B cell (primary cell): ENCODE results near the gene HOOK1. TPM values are rescaled to one million over a fixed set of nuclear protein-coding genes. Genes with fewer than 3 reads are reported as not detected.

Experiments used
- ATAC-seq: fragments of 200-7000 bp; cut with Tn5 transposase; one replicate; pipeline ENCODE4 v1.10.0; 2021; ENCODE audit warnings: low read depth, mild to moderate bottlenecking, moderate number of reproducible peaks, moderate library complexity
- CTCF ChIA-PET: fragments of 350-600 bp; sonication (Branson Sonifier 250); formaldehyde crosslinking; loops from one replicate; lab custom pipeline; 2021; ENCODE audit warnings: antibody characterized with exemption, inconsistent platforms; lab: Charles Lee
- POLR2A ChIA-PET: fragments of 350-600 bp; sonication (Branson Sonifier 250); formaldehyde crosslinking; loops from one replicate; lab custom pipeline; 2021; ENCODE audit warnings: antibody characterized with exemption; lab: Charles Lee
- DNase-seq: peaks from one replicate; pipeline ENCODE4 v3.0.0; 2013
- H2AFZ ChIP-seq: 2 replicates; pipeline ENCODE4 v1.6.1; 2012; ENCODE audit warnings: mild to moderate bottlenecking, low read depth, low read length; ENCODE audit not compliant: insufficient read depth, poor library complexity, severe bottlenecking
- H3K27ac ChIP-seq, 2 donors: 1 replicate in 1 of 2; 2 replicates in 1 of 2; pipeline ENCODE4 v1.5.1; 2012 to 2013; ENCODE audit warnings: low read length in 2 of 2, mild to moderate bottlenecking in 2 of 2, moderate library complexity in 1 of 2
- H3K27me3 ChIP-seq, 4 experiments: fragments of 200-600 bp in 1 of 4; sonication (generic) in 1 of 4; replicated peaks in 1 of 4; 1 replicate in 2 of 4; 2 replicates in 2 of 4; pipeline versions ENCODE4 v1.6.1 to v1.7.0; 2013 to 2016; ENCODE audit warnings: low read length in 3 of 4, mild to moderate bottlenecking in 2 of 4, mixed read lengths in 1 of 4, moderate library complexity in 1 of 4; ENCODE audit not compliant: insufficient read depth in 4 of 4, control insufficient read depth in 3 of 4; ENCODE audit errors: control extremely low read depth in 1 of 4
- H3K36me3 ChIP-seq, 2 experiments: replicated peaks in 1 of 2; 1 replicate in 1 of 2; 2 replicates in 1 of 2; pipeline versions ENCODE4 v1.6.1 to v1.7.1; 2013; ENCODE audit warnings: low read length in 1 of 2; ENCODE audit not compliant: insufficient read depth in 2 of 2, control insufficient read depth in 1 of 2; ENCODE audit errors: control extremely low read depth in 1 of 2, extremely low read depth in 1 of 2
- H3K4me1 ChIP-seq, 2 donors: fragments of 200-600 bp in 1 of 2; sonication (generic) in 1 of 2; 1 replicate in 1 of 2; 2 replicates in 1 of 2; pipeline versions ENCODE4 v1.5.1 to v1.6.1; 2013 to 2017; ENCODE audit warnings: low read length in 2 of 2; ENCODE audit not compliant: control insufficient read depth in 2 of 2, insufficient read depth in 2 of 2
- H3K4me2 ChIP-seq: replicated peaks from 2 replicates; pipeline ENCODE3; 2012; ENCODE audit warnings: mild to moderate bottlenecking, low read depth, low read length; ENCODE audit not compliant: poor library complexity, severe bottlenecking
- H3K4me3 ChIP-seq, 5 experiments: fragments of 200-600 bp in 1 of 5; sonication (generic) in 1 of 5; 1 replicate in 3 of 5; 2 replicates in 2 of 5; pipeline versions ENCODE4 v1.5.1 to v1.7.0; 2011 to 2016; ENCODE audit warnings: low read length in 4 of 5, mild to moderate bottlenecking in 4 of 5, low read depth in 2 of 5, control low read depth in 1 of 5, moderate library complexity in 1 of 5; ENCODE audit not compliant: insufficient read depth in 1 of 5; ENCODE audit errors: control extremely low read depth in 1 of 5, extremely low read depth in 1 of 5
- H3K79me2 ChIP-seq: fragments of 200-600 bp; sonication (generic); one replicate; pipeline ENCODE4 v1.6.0; 2016; ENCODE audit warnings: low read length; ENCODE audit not compliant: control insufficient read depth, insufficient read depth
- H3K9ac ChIP-seq: fragments of 200-600 bp; sonication (generic); 2 replicates; pipeline ENCODE4 v1.6.1; 2017; ENCODE audit warnings: mild to moderate bottlenecking, low read length, moderate library complexity
- H3K9me3 ChIP-seq, 3 donors: one replicate each; pipeline versions ENCODE4 v1.6.1 to v1.7.1; 2013; ENCODE audit warnings: low read length in 2 of 3; ENCODE audit not compliant: control insufficient read depth in 2 of 3, insufficient read depth in 1 of 3; ENCODE audit errors: control extremely low read depth in 1 of 3
- H4K20me1 ChIP-seq: 2 replicates; pipeline ENCODE4 v1.6.0; 2012; ENCODE audit warnings: mild to moderate bottlenecking, low read length; ENCODE audit not compliant: insufficient read depth, control insufficient read depth, poor library complexity, severe bottlenecking
- H3K27ac Mint-ChIP-seq: one replicate; pipeline ENCODE4 v1.8.0; 2021; ENCODE audit warnings: mixed read lengths
- H3K27me3 Mint-ChIP-seq: one replicate; pipeline ENCODE4 v1.8.0; 2021; ENCODE audit warnings: mixed read lengths
- H3K4me1 Mint-ChIP-seq: one replicate; pipeline ENCODE4 v1.8.0; 2021; ENCODE audit warnings: mixed read lengths
- H3K4me3 Mint-ChIP-seq: one replicate; pipeline ENCODE4 v1.8.0; 2021; ENCODE audit warnings: mixed read lengths
- H3K9me3 Mint-ChIP-seq: one replicate; pipeline ENCODE4 v1.8.0; 2022; ENCODE audit warnings: mixed read lengths; ENCODE audit not compliant: insufficient read depth
- EZH2 ChIP-seq: IDR thresholded peaks from 2 replicates; pipeline ENCODE4 v1.6.1; 2012; ENCODE audit warnings: borderline replicate concordance, low read depth, mild to moderate bottlenecking, moderate library complexity, low read length; ENCODE audit not compliant: insufficient read depth, poor library complexity, severe bottlenecking
- WGBS: methylation state at CpG from one replicate; pipeline ENCODE4 v1.1.5; 2013; ENCODE audit warnings: missing lambda C conversion rate; ENCODE audit not compliant: insufficient coverage; 5-methylcytosine and 5-hydroxymethylcytosine counted together
- intact Hi-C: fragments of 100-400 bp; cut with micrococcal nuclease; formaldehyde crosslinking; loops from one replicate; pipeline ENCODE4 v1.10.0; 2022
- polyA plus RNA-seq: library from polyadenylated mRNA; depleted of rRNA; stranded (reverse); fragments of >200 nt; gene quantifications from 2 replicates; pipeline ENCODE4 v1.2.3, GENCODE V29; 2012
- total RNA-seq, 2 donors: library from RNA; stranded (reverse); fragments of 120-200 nt in 1 of 2; gene quantifications; 1 replicate in 1 of 2; 2 replicates in 1 of 2; pipeline versions ENCODE4 v1.2.3 to v1.2.4, GENCODE V29; 2013 to 2022
- TF ChIP-seq, protein P1 (sequence below): fragments of 200-600 bp; IDR thresholded peaks from one replicate; pipeline ENCODE4 v1.8.0; 2022; ENCODE audit warnings: antibody characterized with exemption, mild to moderate bottlenecking

The HOOK1 gene
- total and polyA plus RNA-seq, 2 donors (not counting 1 experiment from before 2014, with no cell fraction given), result 2.0 to 12.0 TPM

GRCh38 chr1:59775480-59775879 lies 39.3 kb upstream of the HOOK1 start:
- no CpG with 5 or more reads among the region's 4 CpGs for WGBS
- no peaks in the 10 kb centered on the region for H3K27me3 ChIP-seq
- H3K27me3 Mint-ChIP-seq, result peaks cover 8% of the 10 kb centered on the region
- H3K9ac ChIP-seq, result no peak overlapping the region
- POLR2A ChIA-PET, result no interaction called here
- DNase-seq, result no peak
- no peak overlapping the region for H3K27ac Mint-ChIP-seq
- no peak overlapping the region for H3K4me3 Mint-ChIP-seq
- CTCF ChIA-PET, result no interaction called here
- no peaks in the 10 kb centered on the region for H3K4me1 Mint-ChIP-seq
- H3K9me3 ChIP-seq, result no peaks in the 10 kb centered on the region
- no peak overlapping the region for H2AFZ ChIP-seq
- H4K20me1 ChIP-seq, result no peaks in the 10 kb centered on the region
- H3K27ac ChIP-seq, result no peak overlapping the region
- no peaks in the 10 kb centered on the region for H3K4me1 ChIP-seq
- H3K36me3 ChIP-seq, result no peaks in the 10 kb centered on the region
- no peaks in the 10 kb centered on the region for H3K9me3 Mint-ChIP-seq
- no peaks in the 10 kb centered on the region for H3K79me2 ChIP-seq
- ATAC-seq, result no peak
- intact Hi-C loops, result no loop called here
- H3K4me3 ChIP-seq, result no peak overlapping the region
- H3K4me2 ChIP-seq, result no peak overlapping the region
- TF ChIP-seq, protein P1, sequence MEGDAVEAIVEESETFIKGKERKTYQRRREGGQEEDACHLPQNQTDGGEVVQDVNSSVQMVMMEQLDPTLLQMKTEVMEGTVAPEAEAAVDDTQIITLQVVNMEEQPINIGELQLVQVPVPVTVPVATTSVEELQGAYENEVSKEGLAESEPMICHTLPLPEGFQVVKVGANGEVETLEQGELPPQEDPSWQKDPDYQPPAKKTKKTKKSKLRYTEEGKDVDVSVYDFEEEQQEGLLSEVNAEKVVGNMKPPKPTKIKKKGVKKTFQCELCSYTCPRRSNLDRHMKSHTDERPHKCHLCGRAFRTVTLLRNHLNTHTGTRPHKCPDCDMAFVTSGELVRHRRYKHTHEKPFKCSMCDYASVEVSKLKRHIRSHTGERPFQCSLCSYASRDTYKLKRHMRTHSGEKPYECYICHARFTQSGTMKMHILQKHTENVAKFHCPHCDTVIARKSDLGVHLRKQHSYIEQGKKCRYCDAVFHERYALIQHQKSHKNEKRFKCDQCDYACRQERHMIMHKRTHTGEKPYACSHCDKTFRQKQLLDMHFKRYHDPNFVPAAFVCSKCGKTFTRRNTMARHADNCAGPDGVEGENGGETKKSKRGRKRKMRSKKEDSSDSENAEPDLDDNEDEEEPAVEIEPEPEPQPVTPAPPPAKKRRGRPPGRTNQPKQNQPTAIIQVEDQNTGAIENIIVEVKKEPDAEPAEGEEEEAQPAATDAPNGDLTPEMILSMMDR, result no peak
- no peak for TF ChIP-seq EZH2

GRCh38 chr1:59776960-59777852 lies 37.5 kb upstream of the HOOK1 start:
- TF ChIP-seq EZH2, result no peak
- TF ChIP-seq, protein P1, result no peak
- no peaks in the 10 kb centered on the region for H3K9me3 ChIP-seq
- H2AFZ ChIP-seq, result no peak overlapping the region
- H3K27me3 ChIP-seq, result no peaks in the 10 kb centered on the region
- H3K36me3 ChIP-seq, result no peaks in the 10 kb centered on the region
- no peak overlapping the region for H3K27ac ChIP-seq
- CTCF ChIA-PET, result interaction anchor here (1.4 kb wide), 1 partner anchor 170 kb away, joined by 3 read pairs; no protein-coding TSS in a partner anchor
- no peak overlapping the region for H3K4me3 Mint-ChIP-seq
- 87% methylated on average over 4 of the region's 7 CpGs for WGBS
- no peaks in the 10 kb centered on the region for H3K79me2 ChIP-seq
- intact Hi-C loops, result no loop called here
- no peak for ATAC-seq
- H3K9ac ChIP-seq, result no peak overlapping the region
- H3K27me3 Mint-ChIP-seq, result peaks cover 8% of the 10 kb centered on the region
- H4K20me1 ChIP-seq, result no peaks in the 10 kb centered on the region
- POLR2A ChIA-PET, result no interaction called here
- no peaks in the 10 kb centered on the region for H3K4me1 ChIP-seq
- H3K27ac Mint-ChIP-seq, result no peak overlapping the region
- no peak overlapping the region for H3K4me3 ChIP-seq
- H3K9me3 Mint-ChIP-seq, result no peaks in the 10 kb centered on the region
- H3K4me1 Mint-ChIP-seq, result no peaks in the 10 kb centered on the region
- no peak for DNase-seq
- no peak overlapping the region for H3K4me2 ChIP-seq
